ENCODE data around the gene HOXC12. TPM values are rescaled to one million over a fixed set of nuclear protein-coding genes. Genes with fewer than 3 reads are reported as not detected.
A peak's percentile ranks its signal among the peaks of the same experiment; 100 is the strongest.

Gene HOXC12
- total RNA-seq, 2 experiments from 2014 or later = not detected

DNA sequence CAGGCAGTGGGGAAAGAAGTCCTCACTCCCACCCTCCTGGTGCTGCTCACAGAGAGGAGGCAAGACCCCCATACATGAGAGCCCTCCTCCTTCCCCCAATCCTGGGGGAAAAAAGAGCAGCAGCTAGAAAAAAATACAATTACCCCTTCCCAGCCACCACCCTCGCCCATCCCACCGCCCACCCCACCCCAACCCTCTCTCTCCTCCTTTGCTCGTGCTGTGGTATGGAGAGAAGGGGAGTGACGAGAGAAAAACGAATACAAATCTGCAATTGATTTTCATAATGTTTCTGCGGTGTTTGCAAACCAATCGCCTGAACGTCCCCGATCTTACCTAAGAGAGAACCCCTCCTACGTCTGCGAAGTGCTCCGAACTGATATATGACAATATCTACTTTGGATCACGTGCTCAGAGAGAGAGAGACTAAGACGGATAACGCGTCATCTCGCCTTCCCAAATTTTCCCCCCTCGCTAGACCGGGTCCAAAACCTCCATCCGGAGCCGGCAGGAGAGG, 18.1 kb downstream of the HOXC12 start, which contains the start of gene HOXC11:
Gene HOXC11 (plus strand): TSS at position 405 of the 514 bp plus-strand sequence. CDS start 116 bp downstream, outside the sequence.
- Histone ChIP-seq H3K27me3 (ENCODE audit: control insufficient read depth in 1 of 2, insufficient read depth in 2 of 2, low read length in 2 of 2) (peaks cover 86 to 100% of the 10 kb centered on the region in 2 experiments), H3K36me3 (ENCODE audit: insufficient read depth, low read length) (no peaks in the 10 kb centered on the region), H3K4me3 (ENCODE audit: low read length) (no peak within 1 kb of the TSS), H3K9me3 (ENCODE audit: control insufficient read depth in 1 of 2, insufficient read depth in 1 of 2, low read length in 2 of 2) (peaks cover 0 to 60% of the 10 kb centered on the region in 2 experiments), H3K4me1 (ENCODE audit: insufficient read depth, low read length) (peaks cover 32% of the 10 kb centered on the region), H3K27ac (ENCODE audit: low read depth in 1 of 2, low read length in 2 of 2) (no peak within 1 kb of the TSS)
- peaks cover 5% of the 10 kb centered on the region for H3K36me3 Mint-ChIP-seq (ENCODE audit: low read depth)
- TF ChIP-seq, protein P1, sequence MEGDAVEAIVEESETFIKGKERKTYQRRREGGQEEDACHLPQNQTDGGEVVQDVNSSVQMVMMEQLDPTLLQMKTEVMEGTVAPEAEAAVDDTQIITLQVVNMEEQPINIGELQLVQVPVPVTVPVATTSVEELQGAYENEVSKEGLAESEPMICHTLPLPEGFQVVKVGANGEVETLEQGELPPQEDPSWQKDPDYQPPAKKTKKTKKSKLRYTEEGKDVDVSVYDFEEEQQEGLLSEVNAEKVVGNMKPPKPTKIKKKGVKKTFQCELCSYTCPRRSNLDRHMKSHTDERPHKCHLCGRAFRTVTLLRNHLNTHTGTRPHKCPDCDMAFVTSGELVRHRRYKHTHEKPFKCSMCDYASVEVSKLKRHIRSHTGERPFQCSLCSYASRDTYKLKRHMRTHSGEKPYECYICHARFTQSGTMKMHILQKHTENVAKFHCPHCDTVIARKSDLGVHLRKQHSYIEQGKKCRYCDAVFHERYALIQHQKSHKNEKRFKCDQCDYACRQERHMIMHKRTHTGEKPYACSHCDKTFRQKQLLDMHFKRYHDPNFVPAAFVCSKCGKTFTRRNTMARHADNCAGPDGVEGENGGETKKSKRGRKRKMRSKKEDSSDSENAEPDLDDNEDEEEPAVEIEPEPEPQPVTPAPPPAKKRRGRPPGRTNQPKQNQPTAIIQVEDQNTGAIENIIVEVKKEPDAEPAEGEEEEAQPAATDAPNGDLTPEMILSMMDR (IDR thresholded peaks at IDR 0.05) = no peak
- ChIA-PET POLR2A (interaction anchor here (1.0 to 1.3 kb wide), 2 partner anchors 8 to 18 kb away, joined by 3 to 4 read pairs; partner anchors contain the start of gene HOXC12), CTCF (no interaction called here)
- intact Hi-C loops (cut with DNase I, micrococcal nuclease) = no loop called here
- H3K27ac Mint-ChIP-seq = peak within 1 kb of the TSS; percentile 80
- peak within 1 kb of the TSS; percentile 79 for H3K4me3 Mint-ChIP-seq
- H3K4me1 Mint-ChIP-seq (ENCODE audit: low read depth) = peaks cover 40% of the 10 kb centered on the region
- H3K9me3 Mint-ChIP-seq = no peaks in the 10 kb centered on the region
- no peak for DNase-seq
- peaks cover 97% of the 10 kb centered on the region for H3K27me3 Mint-ChIP-seq
- no peak for ATAC-seq (ENCODE audit: poor library complexity)

DNA sequence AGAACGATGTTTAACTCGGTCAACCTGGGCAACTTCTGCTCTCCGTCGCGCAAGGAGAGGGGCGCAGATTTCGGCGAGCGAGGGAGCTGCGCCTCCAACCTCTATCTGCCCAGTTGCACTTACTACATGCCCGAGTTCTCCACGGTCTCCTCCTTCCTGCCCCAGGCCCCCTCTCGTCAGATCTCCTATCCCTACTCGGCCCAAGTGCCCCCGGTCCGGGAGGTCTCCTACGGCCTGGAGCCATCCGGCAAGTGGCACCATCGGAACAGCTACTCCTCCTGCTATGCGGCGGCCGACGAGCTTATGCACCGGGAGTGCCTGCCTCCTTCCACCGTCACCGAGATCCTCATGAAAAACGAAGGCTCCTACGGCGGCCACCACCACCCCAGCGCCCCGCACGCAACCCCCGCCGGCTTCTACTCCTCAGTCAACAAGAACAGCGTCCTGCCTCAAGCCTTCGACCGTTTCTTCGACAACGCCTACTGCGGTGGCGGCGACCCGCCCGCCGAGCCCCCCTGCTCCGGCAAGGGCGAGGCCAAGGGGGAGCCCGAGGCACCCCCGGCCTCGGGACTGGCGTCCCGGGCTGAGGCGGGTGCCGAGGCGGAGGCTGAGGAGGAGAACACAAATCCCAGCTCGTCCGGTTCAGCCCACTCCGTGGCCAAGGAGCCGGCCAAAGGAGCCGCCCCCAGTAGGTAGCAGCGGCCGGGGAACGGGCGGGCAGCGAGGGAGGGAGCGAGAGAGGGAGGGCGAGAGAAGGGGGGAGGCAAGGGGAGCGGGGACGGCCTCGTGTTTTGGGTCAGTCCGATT, 18.7 kb downstream of the HOXC12 start:
- Histone ChIP-seq H3K4me1 (ENCODE audit: insufficient read depth, low read length) (peaks cover 36% of the 10 kb centered on the region), H3K27me3 (ENCODE audit: control insufficient read depth in 1 of 2, insufficient read depth in 2 of 2, low read length in 2 of 2) (peaks cover 85 to 98% of the 10 kb centered on the region in 2 experiments), H3K4me3 (ENCODE audit: low read length) (no peak overlapping the region), H3K27ac (ENCODE audit: low read depth in 1 of 2, low read length in 2 of 2) (no peak overlapping the region), H3K36me3 (ENCODE audit: insufficient read depth, low read length) (no peaks in the 10 kb centered on the region), H3K9me3 (ENCODE audit: control insufficient read depth in 1 of 2, insufficient read depth in 1 of 2, low read length in 2 of 2) (peaks cover 0 to 60% of the 10 kb centered on the region in 2 experiments)
- H3K27ac Mint-ChIP-seq = peak overlapping the region; percentile 80
- ChIA-PET CTCF (no interaction called here), POLR2A (interaction anchor here (1.0 to 1.3 kb wide), 2 partner anchors 9 to 18 kb away, joined by 3 to 4 read pairs; partner anchors contain the start of gene HOXC12)
- ATAC-seq (ENCODE audit: poor library complexity) = no peak
- peaks cover 34% of the 10 kb centered on the region for H3K4me1 Mint-ChIP-seq (ENCODE audit: low read depth)
- no peaks in the 10 kb centered on the region for H3K9me3 Mint-ChIP-seq
- intact Hi-C loops (cut with DNase I, micrococcal nuclease) = no loop called here
- H3K4me3 Mint-ChIP-seq = peak overlapping the region; percentile 79
- peak in 1 of 14 experiments; percentile 50 for DNase-seq
- peaks cover 5% of the 10 kb centered on the region for H3K36me3 Mint-ChIP-seq (ENCODE audit: low read depth)
- H3K27me3 Mint-ChIP-seq = peaks cover 97% of the 10 kb centered on the region
- TF ChIP-seq, protein P1 (IDR thresholded peaks at IDR 0.05) = no peak

DNA sequence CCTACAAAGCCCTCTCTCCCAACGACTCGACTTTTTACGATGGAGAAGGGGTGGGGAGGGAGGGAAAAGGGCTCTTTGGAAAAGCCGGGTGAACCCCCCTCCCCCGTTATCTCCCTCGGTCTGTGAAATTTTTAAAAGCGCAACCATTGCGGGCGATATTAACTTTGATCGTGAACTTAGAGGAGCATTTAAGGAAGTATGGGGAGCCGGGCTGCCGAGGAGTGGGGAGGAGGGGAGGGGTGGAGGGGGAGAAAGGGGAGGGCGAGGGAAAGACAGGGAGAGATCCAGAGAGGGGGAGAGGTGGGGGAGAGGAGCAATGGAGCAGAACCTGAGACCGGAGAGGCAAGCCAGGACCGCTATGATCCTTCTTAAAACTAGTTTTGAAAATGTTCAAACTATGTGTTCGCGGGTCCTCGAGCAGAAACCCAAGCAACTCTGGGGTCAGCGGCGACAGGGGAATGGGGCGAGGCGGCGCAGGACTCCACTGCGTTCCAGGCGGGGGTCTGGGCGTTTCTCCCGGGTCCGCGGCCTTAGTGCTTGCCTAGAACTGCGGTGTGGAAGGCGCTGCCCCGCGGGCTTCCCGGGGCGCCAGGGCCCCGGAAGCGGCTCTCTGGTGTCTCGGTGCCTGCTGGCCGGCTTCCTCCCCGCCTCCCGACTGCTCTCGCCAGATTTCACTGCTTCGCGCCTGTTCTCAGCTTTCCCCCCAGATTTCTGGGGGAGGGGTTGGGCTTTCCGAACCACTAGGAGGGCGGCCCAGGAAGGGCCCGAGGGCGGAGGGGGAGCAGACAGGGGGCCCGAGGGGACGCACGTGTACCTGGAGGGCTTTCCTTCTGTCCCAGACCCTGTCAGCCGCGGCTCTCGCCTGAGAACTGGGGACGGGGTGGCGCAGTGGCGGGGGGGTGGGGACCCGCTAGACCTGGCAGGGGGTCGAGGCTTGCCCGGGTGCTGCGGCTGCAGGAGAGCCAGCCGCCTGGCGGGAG, 19.7 kb downstream of the HOXC12 start, which contains the start of gene HOTAIR:
Gene HOTAIR (minus strand): TSS at position 871 of the 980 bp plus-strand sequence.
- Mint-ChIP-seq H3K27me3 (peaks cover 97% of the 10 kb centered on the region), H3K27ac (no peak within 1 kb of the TSS), H3K4me1 (ENCODE audit: low read depth) (peaks cover 34% of the 10 kb centered on the region), H3K4me3 (peak within 1 kb of the TSS; percentile 70), H3K36me3 (ENCODE audit: low read depth) (peaks cover 5% of the 10 kb centered on the region), H3K9me3 (no peaks in the 10 kb centered on the region)
- ATAC-seq (ENCODE audit: poor library complexity) (peak; percentile 49), DNase-seq (peak in 4 of 14 experiments; percentile 44 to 62 (median 55))
- Histone ChIP-seq H3K4me3 (ENCODE audit: low read length) (peak within 1 kb of the TSS; percentile 29), H3K27ac (ENCODE audit: low read depth in 1 of 2, low read length in 2 of 2) (no peak within 1 kb of the TSS), H3K4me1 (ENCODE audit: insufficient read depth, low read length) (peaks cover 36% of the 10 kb centered on the region), H3K9me3 (ENCODE audit: control insufficient read depth in 1 of 2, insufficient read depth in 1 of 2, low read length in 2 of 2) (peaks cover 0 to 57% of the 10 kb centered on the region in 2 experiments), H3K36me3 (ENCODE audit: insufficient read depth, low read length) (no peaks in the 10 kb centered on the region), H3K27me3 (ENCODE audit: control insufficient read depth in 1 of 2, insufficient read depth in 2 of 2, low read length in 2 of 2) (peaks cover 85 to 98% of the 10 kb centered on the region in 2 experiments)
- ChIA-PET CTCF (no interaction called here), POLR2A (no interaction called here)
- TF ChIP-seq, protein P1 (IDR thresholded peaks at IDR 0.05) = no peak
- intact Hi-C loops (cut with DNase I, micrococcal nuclease) = no loop called here

Measured in CD4-positive, alpha-beta T cell (primary cell).